Frontal cortex (tissue), 4 donors: ENCODE data around the gene SNAPC4. TPM values are rescaled to one million over a fixed set of nuclear protein-coding genes. Genes with fewer than 3 reads are reported as not detected.

Experiments
- DNase-seq, 2 donors: peaks; one replicate each; pipeline ENCODE4 v3.0.0; 2012; ENCODE audit warnings: low spot score in 2 of 2
- FAIRE-seq: peaks from 2 replicates; lab custom pipeline; 2012; peaks lifted over from hg19 to GRCh38; lab: Jason Lieb, UNC
- total RNA-seq: library from RNA; depleted of rRNA; stranded (reverse); fragments of >200 nt; gene quantifications from one replicate; pipeline ENCODE4 v1.2.3, GENCODE V29; 2014
- donor health status: control.
- donor health status: control.
- donor health status: control.

The SNAPC4 gene
- total RNA-seq, 1 donor from 2014 or later = 5.7 TPM

GRCh38 chr9:136395345-136396218 lies 4.4 kb downstream of the SNAPC4 start:
- DNase-seq = no peak
- no peak for FAIRE-seq

- FAIRE-seq (no peak), DNase-seq (no peak)
Observed at GRCh38 chr9:136395020-136395340, 5.0 kb downstream of the SNAPC4 start.

DNA sequence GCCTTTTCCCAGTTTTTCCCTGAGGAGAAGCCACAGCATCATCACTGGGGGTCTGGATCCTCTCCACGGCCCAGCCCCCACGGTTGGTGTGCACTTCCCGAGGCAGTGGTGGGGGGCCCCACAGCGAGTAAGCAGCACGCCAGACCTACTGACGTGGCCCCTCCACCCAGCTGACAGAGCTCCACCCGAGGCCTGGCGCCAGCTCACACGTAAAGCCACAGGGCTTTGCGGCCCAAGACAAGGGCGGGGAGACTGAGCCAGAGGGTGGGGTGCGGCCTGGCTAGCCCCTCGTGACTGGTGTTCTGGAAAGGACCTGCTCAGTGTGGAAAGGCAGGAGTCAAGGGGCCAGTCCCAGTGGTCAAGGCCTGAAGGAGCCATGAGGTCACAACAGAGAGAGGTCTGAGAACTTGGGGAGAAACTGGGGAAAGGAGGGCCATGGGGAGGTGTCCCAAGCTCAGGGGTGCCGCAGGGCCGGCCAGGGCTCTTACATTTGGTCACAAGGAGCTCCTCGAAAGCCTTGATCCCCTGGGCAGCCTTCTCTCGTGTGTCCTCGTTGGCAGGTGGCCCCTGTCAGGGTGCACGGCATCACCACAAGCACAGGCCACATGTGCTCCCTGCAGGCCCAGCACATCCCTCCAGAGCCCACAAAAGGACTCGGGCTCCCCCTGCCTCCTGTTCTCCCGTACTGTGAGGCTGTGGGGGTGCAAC lies 5.5 kb downstream of the SNAPC4 start:
- no peak for FAIRE-seq

GRCh38 chr9:136393531-136393930 lies 6.4 kb downstream of the SNAPC4 start:
- DNase-seq (no peak), FAIRE-seq (no peak)

More for the DNA sequence above, 5.5 kb downstream of the SNAPC4 start:
- DNase-seq = no peak

GRCh38 chr9:136392538-136393449 lies 7.2 kb downstream of the SNAPC4 start:
- no peak for FAIRE-seq
- DNase-seq = no peak

DNA sequence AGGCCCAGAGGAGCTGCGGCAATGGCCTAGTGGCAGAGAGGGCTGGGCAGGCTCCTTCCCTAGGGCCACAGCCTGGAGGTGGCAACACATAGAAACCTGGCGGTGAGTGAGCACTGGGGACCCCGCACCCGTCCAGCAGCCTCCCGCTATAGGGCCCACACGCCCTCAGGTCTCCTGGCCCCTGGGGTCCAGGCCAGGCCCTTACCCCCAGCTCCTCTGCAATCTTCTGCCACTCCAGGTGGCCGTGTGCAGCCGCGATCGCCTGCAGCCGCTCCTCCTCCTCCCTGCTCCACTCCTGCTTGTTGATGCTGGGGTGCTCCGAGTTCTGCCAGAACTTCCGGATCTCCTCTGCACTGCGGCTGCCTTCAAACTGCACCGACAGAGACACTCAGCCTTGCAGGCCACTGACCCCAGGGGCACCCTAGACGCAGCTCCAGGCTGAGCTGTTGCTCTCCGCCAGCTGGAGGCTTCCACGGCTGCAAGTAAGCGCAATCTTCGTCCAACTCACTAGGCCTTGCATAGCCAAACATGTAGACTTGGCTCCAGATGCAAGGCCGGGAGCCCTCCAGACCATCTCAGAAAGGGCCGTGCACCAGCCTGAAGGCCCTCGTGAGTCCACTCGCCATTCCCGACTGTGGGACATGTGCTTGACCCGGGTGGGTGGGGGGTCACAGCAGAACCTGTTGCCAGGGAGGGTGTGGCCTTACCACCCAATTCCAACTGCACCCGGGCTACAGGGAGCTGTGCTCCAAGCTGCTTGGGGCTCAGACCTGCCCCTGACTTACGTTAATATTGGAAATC lies 8.0 kb downstream of the SNAPC4 start:
- DNase-seq = no peak
- no peak for FAIRE-seq

- no peak for DNase-seq
- FAIRE-seq = no peak
Observed at GRCh38 chr9:136389396-136389795, 10.6 kb downstream of the SNAPC4 start.

GRCh38 chr9:136387217-136387616 lies 12.8 kb downstream of the SNAPC4 start:
- FAIRE-seq = no peak
- DNase-seq = no peak

DNA sequence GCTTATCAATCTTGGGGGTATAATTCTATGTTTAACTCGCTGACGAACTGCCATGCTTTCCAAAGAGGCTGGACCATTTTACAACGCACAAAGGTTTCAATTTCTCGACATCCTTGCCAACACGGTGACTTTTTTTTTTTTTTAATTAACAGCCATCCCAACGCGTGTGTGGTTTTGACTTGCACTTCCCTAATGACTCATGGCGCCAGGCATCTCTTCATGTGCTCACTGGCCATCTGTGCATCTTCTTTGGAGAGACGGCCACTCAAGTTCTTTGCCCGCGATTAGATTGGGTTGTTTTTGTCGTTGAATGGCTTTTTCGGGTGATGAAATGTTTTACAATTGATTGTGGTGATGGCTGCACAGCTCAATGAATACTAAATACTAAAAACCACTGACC lies 14.0 kb downstream of the SNAPC4 start:
- DNase-seq = no peak
- no peak for FAIRE-seq

DNA sequence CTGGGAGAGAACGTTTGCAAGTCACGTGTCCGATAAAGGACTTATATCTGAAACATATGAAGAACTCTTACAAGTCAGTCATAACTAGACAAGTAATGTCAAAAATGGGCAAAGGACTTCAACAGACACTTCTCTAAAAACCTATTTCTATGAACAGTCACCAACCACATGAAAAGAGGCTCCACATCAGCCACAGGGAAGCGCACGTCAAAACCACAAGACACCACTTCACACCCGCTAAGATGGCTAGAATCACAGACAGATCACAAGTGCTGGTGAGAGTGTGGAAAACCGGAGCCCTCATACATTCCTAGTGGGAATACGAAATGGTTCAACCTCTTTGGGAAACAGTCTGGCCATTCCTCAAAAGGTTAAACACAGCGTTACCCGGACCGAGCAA lies 15.0 kb downstream of the SNAPC4 start:
- DNase-seq = no peak
- FAIRE-seq = no peak

- no peak for DNase-seq
- no peak for FAIRE-seq
Observed at GRCh38 chr9:136383436-136383835, 16.5 kb downstream of the SNAPC4 start.

- DNase-seq (no peak), FAIRE-seq (no peak)
Observed at GRCh38 chr9:136381966-136382513, 17.9 kb downstream of the SNAPC4 start.

DNA sequence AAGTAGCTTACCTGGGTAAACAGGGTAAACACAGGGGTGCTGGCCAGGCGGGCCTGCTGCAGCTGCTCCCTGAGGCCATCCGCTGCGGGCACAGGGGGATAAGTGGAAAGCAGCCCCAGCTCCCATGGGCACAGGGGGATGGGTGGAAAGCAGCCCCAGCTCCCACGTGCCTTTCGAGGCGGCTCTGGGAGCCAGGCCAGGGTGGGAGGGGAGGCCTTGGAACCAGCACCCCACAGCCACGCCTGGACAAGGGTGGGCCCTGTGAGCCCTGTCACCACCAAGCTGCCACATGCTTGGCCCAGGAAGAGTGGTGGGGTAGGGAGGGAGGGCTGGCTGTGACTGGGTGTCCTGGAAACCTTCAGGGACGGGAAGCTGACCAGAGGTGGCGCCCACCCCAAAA lies 18.7 kb downstream of the SNAPC4 start:
- DNase-seq = no peak
- no peak for FAIRE-seq

- FAIRE-seq = no peak
- DNase-seq = no peak
Observed at GRCh38 chr9:136380381-136380780, 19.6 kb downstream of the SNAPC4 start.

- no peak for FAIRE-seq
- DNase-seq = no peak
Observed at GRCh38 chr9:136379891-136380290, 20.1 kb downstream of the SNAPC4 start.

GRCh38 chr9:136379401-136379800 lies 20.6 kb downstream of the SNAPC4 start:
- FAIRE-seq (no peak), DNase-seq (no peak)

- DNase-seq = no peak
- no peak for FAIRE-seq
Observed at GRCh38 chr9:136379003-136379287, 21.0 kb downstream of the SNAPC4 start.

DNA sequence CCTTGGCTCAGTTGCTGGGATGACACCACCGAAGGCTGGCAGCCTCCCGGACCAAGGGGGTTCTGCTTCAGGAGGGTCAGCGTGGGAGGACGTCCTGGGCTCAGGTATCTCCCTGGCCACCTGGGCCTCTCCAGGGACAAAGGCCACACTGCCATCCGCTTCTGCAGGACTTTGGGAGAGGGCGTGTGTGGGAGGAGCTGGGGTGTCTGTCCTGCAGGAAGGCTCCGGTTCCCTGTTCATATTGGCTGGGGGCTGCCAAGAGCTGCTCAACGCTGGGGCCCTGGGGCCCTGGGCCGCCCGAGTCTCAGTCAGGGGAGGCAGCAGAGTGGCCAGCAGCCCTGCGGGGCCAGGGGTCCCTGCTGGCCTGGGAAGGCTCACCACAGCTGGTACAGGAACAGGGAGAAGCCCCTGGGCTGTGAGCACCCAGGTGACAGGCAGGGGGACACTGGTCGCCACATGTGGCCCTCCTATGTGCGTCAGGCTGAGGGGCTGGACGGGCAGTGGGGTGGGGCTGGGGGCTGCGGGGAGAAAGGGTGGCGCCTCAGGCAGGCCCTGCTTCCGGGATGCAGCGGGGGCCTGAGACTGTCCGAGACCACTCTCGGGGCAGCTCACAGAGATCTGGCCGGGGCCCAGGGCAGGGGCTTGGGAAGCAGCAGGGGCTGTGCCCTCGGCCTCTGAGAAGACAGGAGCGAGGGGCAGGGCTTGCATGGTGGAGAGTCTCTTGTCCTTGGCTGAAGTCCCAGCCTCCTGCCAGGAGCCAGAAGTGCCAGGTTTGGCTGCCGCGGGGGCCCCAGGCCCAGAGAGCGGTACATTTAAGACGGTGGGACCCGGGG lies 21.6 kb downstream of the SNAPC4 start:
- FAIRE-seq (no peak), DNase-seq (no peak)
